22Rv1 (cell line): ENCODE data around the gene DCLK2.

Experiments
- ZFX ChIP-seq: fragments of 450-650 bp; IDR thresholded peaks from 2 replicates; pipeline ENCODE4 v1.6.1; 2017; ENCODE audit warnings: antibody characterized with exemption, borderline replicate concordance
- TF ChIP-seq, protein P1 (sequence below): fragments of 450-650 bp; IDR thresholded peaks from 2 replicates; pipeline ENCODE4 v1.5.1; 2017; ENCODE audit warnings: mild to moderate bottlenecking

DNA sequence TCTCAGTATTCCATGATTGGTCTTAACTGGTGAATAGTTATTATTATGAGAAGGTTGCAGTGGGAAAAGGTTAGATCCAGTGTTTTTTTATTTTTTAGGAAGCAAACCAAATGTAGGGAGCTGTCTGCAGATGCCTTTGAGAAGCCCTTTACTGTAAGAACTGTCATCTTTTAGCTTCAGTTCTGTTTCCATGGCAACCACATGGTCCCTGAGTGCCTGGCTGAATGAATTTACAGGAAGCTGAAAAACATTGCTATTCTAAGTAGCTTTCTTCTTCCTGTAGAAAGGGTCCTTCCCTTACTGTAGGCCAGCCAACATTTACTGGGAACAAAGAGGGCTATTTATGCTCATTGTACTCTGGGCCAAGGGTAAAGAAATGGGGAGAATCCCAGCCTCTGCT lies 103.3 kb downstream of the DCLK2 start:
- TF ChIP-seq, protein P1, sequence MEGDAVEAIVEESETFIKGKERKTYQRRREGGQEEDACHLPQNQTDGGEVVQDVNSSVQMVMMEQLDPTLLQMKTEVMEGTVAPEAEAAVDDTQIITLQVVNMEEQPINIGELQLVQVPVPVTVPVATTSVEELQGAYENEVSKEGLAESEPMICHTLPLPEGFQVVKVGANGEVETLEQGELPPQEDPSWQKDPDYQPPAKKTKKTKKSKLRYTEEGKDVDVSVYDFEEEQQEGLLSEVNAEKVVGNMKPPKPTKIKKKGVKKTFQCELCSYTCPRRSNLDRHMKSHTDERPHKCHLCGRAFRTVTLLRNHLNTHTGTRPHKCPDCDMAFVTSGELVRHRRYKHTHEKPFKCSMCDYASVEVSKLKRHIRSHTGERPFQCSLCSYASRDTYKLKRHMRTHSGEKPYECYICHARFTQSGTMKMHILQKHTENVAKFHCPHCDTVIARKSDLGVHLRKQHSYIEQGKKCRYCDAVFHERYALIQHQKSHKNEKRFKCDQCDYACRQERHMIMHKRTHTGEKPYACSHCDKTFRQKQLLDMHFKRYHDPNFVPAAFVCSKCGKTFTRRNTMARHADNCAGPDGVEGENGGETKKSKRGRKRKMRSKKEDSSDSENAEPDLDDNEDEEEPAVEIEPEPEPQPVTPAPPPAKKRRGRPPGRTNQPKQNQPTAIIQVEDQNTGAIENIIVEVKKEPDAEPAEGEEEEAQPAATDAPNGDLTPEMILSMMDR: no peak
- no peak for TF ChIP-seq ZFX
